Dermis lymphatic vessel endothelial cell (primary cell): ENCODE measurements around the gene USP49. TPM values are rescaled to one million over a fixed set of nuclear protein-coding genes. Genes with fewer than 3 reads are reported as not detected.

ENCODE experiments used
- total RNA-seq: library from RNA; depleted of rRNA; stranded (reverse); fragments of >200 nt; gene quantifications from 2 replicates; pipeline ENCODE4 v1.2.1, GENCODE V29; 2014

USP49 gene
- total RNA-seq = 1.4 and 1.9 TPM in 2 replicates

DNA sequence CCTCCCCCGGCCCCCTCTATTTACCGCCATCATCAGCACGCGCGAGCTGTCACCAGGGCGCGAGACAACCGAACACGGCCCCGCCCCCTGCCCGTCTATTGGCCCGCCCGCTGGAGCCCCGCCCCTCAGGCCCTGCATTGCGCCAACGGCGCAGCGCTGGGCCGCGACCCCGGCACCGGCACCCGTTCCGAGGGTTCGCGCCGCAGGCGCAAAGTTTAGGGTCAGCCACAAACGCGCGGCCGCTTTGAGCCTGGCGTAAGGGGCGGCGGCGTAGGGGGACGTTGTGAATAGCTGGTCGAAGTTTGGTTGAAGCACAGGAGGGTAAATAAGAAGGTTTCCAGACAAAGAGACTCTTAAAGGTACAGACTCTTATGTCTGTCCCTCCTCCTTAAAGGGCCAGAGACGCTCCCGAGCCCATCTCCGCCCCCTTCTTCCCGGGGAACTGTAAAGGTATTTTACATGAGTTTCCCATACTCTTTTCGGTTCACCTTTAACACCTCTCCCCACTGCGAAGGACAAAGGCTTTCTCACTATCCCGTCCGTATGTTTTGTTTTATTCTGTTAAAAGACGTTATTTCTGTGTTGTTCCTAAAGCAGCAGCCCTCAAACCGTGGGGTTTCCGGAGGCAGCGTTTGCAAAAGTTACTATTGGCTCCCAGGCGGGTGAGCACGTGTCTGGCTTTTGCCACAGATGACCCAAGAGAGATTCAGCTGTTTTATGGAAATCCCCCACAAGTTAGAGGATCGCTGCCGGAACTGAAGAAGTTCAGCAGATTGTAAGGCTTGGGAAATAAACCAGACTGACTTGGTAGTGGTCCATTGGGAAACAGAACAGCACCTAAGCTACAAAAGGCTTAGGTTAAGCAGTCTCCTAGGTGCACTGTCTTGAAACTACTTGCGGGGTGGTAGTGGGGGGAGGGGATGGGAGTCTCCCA, at the start of gene USP49:
Gene USP49 (minus strand): TSS at position 76 of the 934 bp plus-strand sequence. CDS start 88,392 bp downstream, outside the sequence.

GRCh38 chr6:41941280-41942066, 46.3 kb upstream of the USP49 start, which contains the start of gene CCND3:
Gene CCND3, minus strand, starts transcription at chr6:41941808. Its CDS starts 159 bp downstream, at chr6:41941649.

GRCh38 chr6:41920921-41921711, 25.9 kb upstream of the USP49 start, which contains the start of the genes BYSL and MED20:
Gene BYSL, plus strand, starts transcription at chr6:41921499. Its CDS starts 64 bp downstream, at chr6:41921563.
Gene MED20, minus strand, starts transcription at chr6:41921139. Its CDS starts 121 bp downstream, at chr6:41921018.

DNA sequence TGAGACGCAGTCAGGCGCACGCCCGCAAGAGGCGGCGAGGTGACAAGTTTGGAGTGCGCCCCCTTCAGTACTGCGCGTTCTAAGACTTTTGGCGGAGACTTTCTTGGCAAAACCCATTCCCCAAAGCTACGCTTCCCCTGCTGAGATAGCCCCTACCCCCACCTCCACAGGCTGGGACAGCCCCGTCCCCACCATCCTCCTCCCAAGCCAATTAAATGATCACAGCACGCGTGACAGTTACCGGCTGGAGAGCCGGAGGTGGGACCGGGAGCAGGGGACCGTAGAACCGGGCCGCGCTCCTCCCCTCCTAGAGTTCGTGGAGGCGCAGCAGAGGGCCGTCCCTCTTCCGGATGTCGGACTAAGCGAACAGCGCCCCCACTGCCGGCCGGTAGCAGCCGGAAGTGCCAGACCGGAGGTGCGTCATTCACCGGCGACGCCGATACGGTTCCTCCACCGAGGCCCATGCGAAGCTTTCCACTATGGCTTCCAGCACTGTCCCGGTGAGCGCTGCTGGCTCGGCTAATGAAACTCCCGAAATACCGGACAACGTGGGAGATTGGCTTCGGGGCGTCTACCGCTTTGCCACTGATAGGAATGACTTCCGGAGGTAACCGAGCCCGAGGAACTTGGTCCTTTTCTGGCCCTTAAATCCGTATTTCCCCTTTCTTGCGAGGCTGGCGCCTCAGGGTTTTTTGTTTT, 107.8 kb downstream of the USP49 start, which contains the start of gene TOMM6:
Gene TOMM6 (plus strand): TSS at position 476 of the 699 bp plus-strand sequence. CDS start 4 bp downstream, at position 480.

GRCh38 chr6:41780551-41781365, 114.4 kb downstream of the USP49 start, which contains the start of gene PRICKLE4:
Gene PRICKLE4, plus strand, starts transcription at chr6:41780782. Its CDS starts 2,692 bp downstream, at chr6:41783474.

GRCh38 chr6:41779788-41780550, 115.2 kb downstream of the USP49 start, which contains the start of gene FRS3:
Gene FRS3, minus strand, starts transcription at chr6:41779900. Its CDS starts 2,913 bp downstream, at chr6:41776987.

DNA sequence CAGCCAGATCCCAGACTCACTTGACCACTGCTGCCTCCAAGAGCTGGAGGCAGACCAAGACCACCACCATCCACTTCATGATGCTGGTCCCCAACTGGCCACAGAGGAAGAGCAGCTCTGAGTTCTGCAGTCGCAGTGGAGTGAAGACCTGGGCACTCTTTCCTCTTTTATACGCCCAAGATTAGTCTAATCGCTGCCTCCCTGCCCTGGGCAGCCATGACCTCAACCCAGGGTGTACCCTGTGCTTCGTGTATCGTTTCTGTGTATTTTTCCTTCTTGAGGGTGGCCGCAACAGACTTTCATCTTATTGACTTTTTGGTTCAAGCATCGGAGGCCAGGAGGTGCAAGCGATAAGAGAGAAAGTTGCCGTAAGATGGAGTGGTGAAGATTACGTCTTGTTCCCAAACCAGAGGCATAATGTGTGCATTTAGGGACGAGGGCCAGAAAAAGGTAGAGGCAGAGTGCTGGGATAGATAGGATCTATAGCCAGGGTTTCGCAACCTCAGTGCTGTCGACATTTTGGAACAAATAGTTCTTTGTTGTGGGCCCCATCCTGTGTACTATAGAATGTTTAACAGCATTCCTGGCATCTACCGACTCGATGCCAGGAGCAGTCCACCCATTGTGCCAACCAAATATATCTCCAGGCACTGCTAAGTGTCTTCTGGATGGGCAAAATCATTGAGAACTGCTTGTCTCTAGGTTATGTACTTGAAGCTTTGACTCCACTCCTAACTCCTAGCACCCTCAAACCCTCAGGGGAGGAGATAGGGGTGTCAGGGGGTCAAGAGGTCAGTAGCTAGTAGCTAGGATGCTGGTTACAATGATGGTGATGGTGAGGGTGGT, 147.7 kb downstream of the USP49 start, which contains the start of gene PGC:
Gene PGC (minus strand): TSS at position 142 of the 846 bp plus-strand sequence. CDS start 63 bp downstream, at position 79.

Other genes starting within 250 kb of the USP49 start
- gene TFEB, start 159.8 kb downstream of the USP49 start, total RNA-seq = 7.7 and 7.8 TPM in 2 replicates
- gene PGC, start 148.0 kb downstream of the USP49 start, total RNA-seq = not detected in 2 replicates
- 0.76 and 0.95 TPM in 2 replicates for gene FRS3, start 115.5 kb downstream of the USP49 start, total RNA-seq
- 6.3 and 6.9 TPM in 2 replicates for gene PRICKLE4, start 114.6 kb downstream of the USP49 start, total RNA-seq
- gene TOMM6, start 107.7 kb downstream of the USP49 start, total RNA-seq = 33.9 and 34.8 TPM in 2 replicates
- gene MED20, start 25.8 kb upstream of the USP49 start, total RNA-seq = 23.8 and 37.0 TPM in 2 replicates
- gene BYSL, start 26.1 kb upstream of the USP49 start, total RNA-seq = 11.4 and 16.6 TPM in 2 replicates
- gene CCND3, start 46.4 kb upstream of the USP49 start, total RNA-seq = 30.7 and 39.1 TPM in 2 replicates
- gene TAF8, start 155.1 kb upstream of the USP49 start, total RNA-seq = 14.7 and 17.3 TPM in 2 replicates
- under 0.01 TPM in 2 replicates for gene C6orf132, start 247.2 kb upstream of the USP49 start, total RNA-seq